HG03457 (cell line): ENCODE data around the gene PPP2CA.
"Not testable (repeated sequence)": the region's sequence is repeated elsewhere in the genome, so short reads cannot be mapped to it uniquely, and the experiment has no call there.

Experiments
- ATAC-seq: cut with Tn5 transposase; IDR thresholded peaks from one replicate; pipeline ENCODE4 v1.9.1; 2021; ENCODE audit warnings: moderate number of reproducible peaks; ENCODE audit not compliant: unreplicated experiment

The PPP2CA gene

GRCh38 chr5:134245692-134246091, 19.8 kb upstream of the PPP2CA start:
- no peak for ATAC-seq

- ATAC-seq: no peak
Measured at GRCh38 chr5:134245101-134245604, 19.3 kb upstream of the PPP2CA start.

GRCh38 chr5:134242146-134242545, 16.3 kb upstream of the PPP2CA start:
- ATAC-seq: no peak

GRCh38 chr5:134240421-134240962, 14.6 kb upstream of the PPP2CA start:
- no peak for ATAC-seq

GRCh38 chr5:134236820-134237219, 10.9 kb upstream of the PPP2CA start:
- ATAC-seq: no peak

GRCh38 chr5:134236318-134236717, 10.4 kb upstream of the PPP2CA start:
- no peak for ATAC-seq

- ATAC-seq: no peak
Measured at GRCh38 chr5:134228624-134229023, 2.8 kb upstream of the PPP2CA start.

- ATAC-seq: no peak
Measured at GRCh38 chr5:134227776-134228175, 1.9 kb upstream of the PPP2CA start.

- no peak for ATAC-seq
Measured at GRCh38 chr5:134227259-134227658, 1.4 kb upstream of the PPP2CA start.

- ATAC-seq: peak; percentile 20
Measured at GRCh38 chr5:134226441-134227192, 744 bp upstream of the PPP2CA start.

GRCh38 chr5:134224888-134225779, 739 bp downstream of the PPP2CA start:
- peak; percentile 18 for ATAC-seq

- no peak for ATAC-seq
Measured at GRCh38 chr5:134223406-134224248, 2.2 kb downstream of the PPP2CA start.

- ATAC-seq: not testable (repeated sequence)
Measured at GRCh38 chr5:134221690-134222089, 4.2 kb downstream of the PPP2CA start.

- no peak for ATAC-seq
Measured at GRCh38 chr5:134215757-134216156, 10.1 kb downstream of the PPP2CA start.

- ATAC-seq: not testable (repeated sequence)
Measured at GRCh38 chr5:134211263-134212031, 14.4 kb downstream of the PPP2CA start.

GRCh38 chr5:134209477-134210245, 16.2 kb downstream of the PPP2CA start:
- ATAC-seq: no peak

- no peak for ATAC-seq
Measured at GRCh38 chr5:134207696-134208095, 18.2 kb downstream of the PPP2CA start.

- no peak for ATAC-seq
Measured at GRCh38 chr5:134206627-134207160, 19.2 kb downstream of the PPP2CA start.

- no peak for ATAC-seq
Measured at GRCh38 chr5:134204575-134204974, 21.3 kb downstream of the PPP2CA start.
